NK-92 (cell line): ENCODE results near the gene MAPRE3.
"Not testable (repeated sequence)": the region's sequence is repeated elsewhere in the genome, so short reads cannot be mapped to it uniquely, and the experiment has no call there.

Source experiments
- DNase-seq: peaks from one replicate; lab custom pipeline; 2025; ENCODE audit not compliant: unreplicated experiment; lab: John Stamatoyannopoulos, UW

The MAPRE3 gene

GRCh38 chr2:27067385-27067784, 96.9 kb downstream of the MAPRE3 start:
- DNase-seq: no peak

- DNase-seq: no peak
Observed at GRCh38 chr2:27069436-27069835, 99.0 kb downstream of the MAPRE3 start.

- DNase-seq: no peak
Observed at GRCh38 chr2:27069961-27070618, 99.7 kb downstream of the MAPRE3 start.

GRCh38 chr2:27070653-27071276, 100.3 kb downstream of the MAPRE3 start:
- DNase-seq: no peak

GRCh38 chr2:27071277-27071989, 101.0 kb downstream of the MAPRE3 start, which contains the start of gene OST4:
Gene OST4 (minus strand): TSS chr2:27071654.
- DNase-seq: peak; percentile 38

GRCh38 chr2:27071990-27072830, 101.8 kb downstream of the MAPRE3 start:
- no peak for DNase-seq

- no peak for DNase-seq
Observed at GRCh38 chr2:27072920-27073319, 102.5 kb downstream of the MAPRE3 start.

- no peak for DNase-seq
Observed at GRCh38 chr2:27073782-27074181, 103.3 kb downstream of the MAPRE3 start.

- DNase-seq: no peak
Observed at GRCh38 chr2:27074738-27075565, 104.5 kb downstream of the MAPRE3 start.

- not testable (repeated sequence) for DNase-seq
Observed at GRCh38 chr2:27075566-27075871, 105.1 kb downstream of the MAPRE3 start.

- no peak for DNase-seq
Observed at GRCh38 chr2:27076323-27076722, 105.9 kb downstream of the MAPRE3 start.
